ENCODE measurements around the gene PLCH2.

PLCH2 gene

GRCh38 chr1:2499260-2499659 is 23.2 kb downstream of the PLCH2 start:
- H3K4me3 ChIP-seq = no peak overlapping the region
- peak overlapping the region; percentile 85 for H3K27ac ChIP-seq
- no peaks in the 10 kb centered on the region for H3K9me3 ChIP-seq
- no peaks in the 10 kb centered on the region for H3K36me3 ChIP-seq
- H3K4me1 ChIP-seq = peaks cover 88% of the 10 kb centered on the region
- H4K20me1 ChIP-seq = peaks cover 12% of the 10 kb centered on the region
- H3K27me3 ChIP-seq = no peaks in the 10 kb centered on the region
- TF ChIP-seq Cebpa-rat (IDR thresholded peaks at IDR 0.05) = no peak
- H3K9ac ChIP-seq = no peak overlapping the region
- H3K4me2 ChIP-seq = peak overlapping the region; percentile 98

- no peaks in the 10 kb centered on the region for H3K36me3 ChIP-seq
- H3K4me2 ChIP-seq = peak overlapping the region; percentile 98
- H3K9ac ChIP-seq = peak overlapping the region; percentile 64; the same call in 1 of the 2 replicates
- no peak for TF ChIP-seq Cebpa-rat (IDR thresholded peaks at IDR 0.05)
- H3K4me3 ChIP-seq = 0 out of 2 replicates have a peak overlapping the region, but pooled peaks have one; percentile 5
- H3K9me3 ChIP-seq = no peaks in the 10 kb centered on the region
- H3K27ac ChIP-seq = peak overlapping the region; percentile 85
- peaks cover 87% of the 10 kb centered on the region for H3K4me1 ChIP-seq
- H3K27me3 ChIP-seq = no peaks in the 10 kb centered on the region
- H4K20me1 ChIP-seq = peaks cover 21% of the 10 kb centered on the region
These were observed 24.0 kb downstream of the PLCH2 start for GRCh38 chr1:2499986-2500596.

- H3K9ac ChIP-seq = 0 out of 2 replicates have a peak overlapping the region, but pooled peaks have one; percentile 3
- H3K36me3 ChIP-seq = no peaks in the 10 kb centered on the region
- H4K20me1 ChIP-seq = peaks cover 32% of the 10 kb centered on the region
- H3K9me3 ChIP-seq = no peaks in the 10 kb centered on the region
- H3K27ac ChIP-seq = peak overlapping the region; percentile 68
- H3K4me3 ChIP-seq = no peak overlapping the region
- H3K4me2 ChIP-seq = peak overlapping the region; percentile 73
- H3K4me1 ChIP-seq = peaks cover 82% of the 10 kb centered on the region
- no peaks in the 10 kb centered on the region for H3K27me3 ChIP-seq
- no peak for TF ChIP-seq Cebpa-rat (IDR thresholded peaks at IDR 0.05)
These were observed 25.1 kb downstream of the PLCH2 start for GRCh38 chr1:2501041-2501819.

- H3K9ac ChIP-seq = 0 out of 2 replicates have a peak overlapping the region, but pooled peaks have one; percentile 3
- no peak overlapping the region for H3K4me3 ChIP-seq
- H3K4me2 ChIP-seq = peak overlapping the region; percentile 73
These were observed 25.7 kb downstream of the PLCH2 start for GRCh38 chr1:2501820-2502119.

GRCh38 chr1:2502210-2502609 is 26.1 kb downstream of the PLCH2 start:
- Histone ChIP-seq H4K20me1 (peaks cover 33% of the 10 kb centered on the region), H3K27ac (peak overlapping the region; percentile 68), H3K27me3 (no peaks in the 10 kb centered on the region), H3K4me1 (peaks cover 81% of the 10 kb centered on the region), H3K9me3 (no peaks in the 10 kb centered on the region), H3K9ac (0 out of 2 replicates have a peak overlapping the region, but pooled peaks have one; percentile 3), H3K36me3 (peaks cover 5% of the 10 kb centered on the region), H3K4me2 (peak overlapping the region; percentile 73), H3K4me3 (no peak overlapping the region)
- no peak for TF ChIP-seq Cebpa-rat (IDR thresholded peaks at IDR 0.05)

More at GRCh38 chr1:2501820-2502119, 25.7 kb downstream of the PLCH2 start:
- no peaks in the 10 kb centered on the region for H3K9me3 ChIP-seq
- H3K4me1 ChIP-seq = peaks cover 82% of the 10 kb centered on the region
- H3K36me3 ChIP-seq = peaks cover under 1% of the 10 kb centered on the region; the same call in 1 of the 2 replicates
- TF ChIP-seq Cebpa-rat (IDR thresholded peaks at IDR 0.05) = no peak
- peak overlapping the region; percentile 68 for H3K27ac ChIP-seq
- peaks cover 32% of the 10 kb centered on the region for H4K20me1 ChIP-seq
- H3K27me3 ChIP-seq = no peaks in the 10 kb centered on the region

- TF ChIP-seq Cebpa-rat (IDR thresholded peaks at IDR 0.05) = no peak
- peaks cover 74% of the 10 kb centered on the region for H3K4me1 ChIP-seq
- no peaks in the 10 kb centered on the region for H3K9me3 ChIP-seq
- peak overlapping the region; percentile 73; the same call in 1 of the 2 replicates for H3K4me2 ChIP-seq
- no peak overlapping the region for H3K9ac ChIP-seq
- peaks cover 40% of the 10 kb centered on the region for H4K20me1 ChIP-seq
- H3K36me3 ChIP-seq = peaks cover 12% of the 10 kb centered on the region
- no peak overlapping the region for H3K27ac ChIP-seq
- no peaks in the 10 kb centered on the region for H3K27me3 ChIP-seq
- H3K4me3 ChIP-seq = no peak overlapping the region
These were observed 26.8 kb downstream of the PLCH2 start for GRCh38 chr1:2502661-2503553.

- H3K36me3 ChIP-seq = peaks cover 20% of the 10 kb centered on the region
- peaks cover 66% of the 10 kb centered on the region for H3K4me1 ChIP-seq
- no peaks in the 10 kb centered on the region for H3K9me3 ChIP-seq
- H3K9ac ChIP-seq = no peak overlapping the region
- H3K4me2 ChIP-seq = no peak overlapping the region
- no peaks in the 10 kb centered on the region for H3K27me3 ChIP-seq
- H3K27ac ChIP-seq = no peak overlapping the region
- no peak for TF ChIP-seq Cebpa-rat (IDR thresholded peaks at IDR 0.05)
- peaks cover 48% of the 10 kb centered on the region for H4K20me1 ChIP-seq
- H3K4me3 ChIP-seq = no peak overlapping the region
These were observed 27.6 kb downstream of the PLCH2 start for GRCh38 chr1:2503554-2504224.

GRCh38 chr1:2504225-2504948 is 28.3 kb downstream of the PLCH2 start:
- H3K27ac ChIP-seq = no peak overlapping the region
- peaks cover 59% of the 10 kb centered on the region for H3K4me1 ChIP-seq
- H3K9ac ChIP-seq = no peak overlapping the region
- peak overlapping the region; percentile 21 for H3K4me2 ChIP-seq
- H3K27me3 ChIP-seq = no peaks in the 10 kb centered on the region
- TF ChIP-seq Cebpa-rat (IDR thresholded peaks at IDR 0.05) = no peak
- no peak overlapping the region for H3K4me3 ChIP-seq
- peaks cover 27% of the 10 kb centered on the region for H3K36me3 ChIP-seq
- H4K20me1 ChIP-seq = peaks cover 55% of the 10 kb centered on the region
- no peaks in the 10 kb centered on the region for H3K9me3 ChIP-seq

GRCh38 chr1:2504949-2505272 is 28.8 kb downstream of the PLCH2 start:
- TF ChIP-seq Cebpa-rat (IDR thresholded peaks at IDR 0.05) = no peak
- H3K4me1 ChIP-seq = peaks cover 54% of the 10 kb centered on the region
- H3K27me3 ChIP-seq = no peaks in the 10 kb centered on the region
- no peaks in the 10 kb centered on the region for H3K9me3 ChIP-seq
- peaks cover 32% of the 10 kb centered on the region for H3K36me3 ChIP-seq
- no peak overlapping the region for H3K9ac ChIP-seq
- H3K27ac ChIP-seq = no peak overlapping the region
- no peak overlapping the region for H3K4me3 ChIP-seq
- peaks cover 60% of the 10 kb centered on the region for H4K20me1 ChIP-seq
- H3K4me2 ChIP-seq = peak overlapping the region; percentile 21; the same call in 1 of the 2 replicates
